Thyroid gland (tissue), 4 donors: ENCODE measurements around the gene GRIN2A. TPM values are rescaled to one million over a fixed set of nuclear protein-coding genes. Genes with fewer than 3 reads are reported as not detected.

Experiments
- DNase-seq, 2 donors: peaks; one replicate each; pipeline ENCODE4 v3.0.0-alpha.2; 2019
- H3K27ac ChIP-seq, 3 donors: fragments of 200-600 bp; sonication (generic); 1 replicate in 2 of 3; 2 replicates in 1 of 3; pipeline ENCODE4 v1.5.1; 2016 to 2019; ENCODE audit warnings: mild to moderate bottlenecking in 1 of 3, moderate library complexity in 1 of 3
- H3K27me3 ChIP-seq: fragments of 200-600 bp; sonication (generic); one replicate; pipeline ENCODE4 v1.5.1; 2019
- H3K36me3 ChIP-seq, 2 donors: fragments of 200-600 bp; sonication (generic); one replicate each; pipeline ENCODE4 v1.5.1; 2016 to 2019
- H3K4me1 ChIP-seq, 2 donors: fragments of 200-600 bp; sonication (generic); one replicate each; pipeline ENCODE4 v1.5.1; 2017 to 2019
- H3K4me3 ChIP-seq, 3 donors: fragments of 200-600 bp; sonication (generic); replicated peaks in 1 of 3; 1 replicate in 2 of 3; 2 replicates in 1 of 3; pipeline ENCODE4 v1.5.1; 2016; ENCODE audit warnings: mild to moderate bottlenecking in 1 of 3
- H3K9me3 ChIP-seq: fragments of 200-600 bp; sonication (generic); one replicate; pipeline ENCODE4 v1.5.1; 2017
- CTCF ChIP-seq, 6 experiments: fragments of 200-600 bp in 3 of 6; fragments of 450-650 bp in 3 of 6; sonication (generic) in 3 of 6; IDR thresholded peaks; one replicate each; pipeline ENCODE4 v1.5.1; 2016 to 2019; ENCODE audit warnings: antibody characterized with exemption in 6 of 6, mild to moderate bottlenecking in 2 of 6, inconsistent platforms in 1 of 6, moderate library complexity in 1 of 6
- POLR2A ChIP-seq, 2 donors: fragments of 450-650 bp; IDR thresholded peaks; one replicate each; pipeline ENCODE4 v1.6.1; 2017; ENCODE audit warnings: antibody characterized with exemption in 2 of 2, mild to moderate bottlenecking in 2 of 2, moderate library complexity in 1 of 2
- WGBS, 2 donors: methylation state at CpG; one replicate each; pipeline ENCODE4 v1.1.5; 2017; 5-methylcytosine and 5-hydroxymethylcytosine counted together
- intact Hi-C: fragments of 100-400 bp; cut with DNase I; formaldehyde crosslinking; loops from one replicate; pipeline ENCODE4 v1.15.1; 2023
- total RNA-seq, 4 donors: library from RNA; depleted of rRNA; stranded (reverse); fragments of >200 nt; gene quantifications; one replicate each; pipeline ENCODE4 v1.2.3, GENCODE V29; 2016

The GRIN2A gene
- total RNA-seq, 4 donors from 2014 or later, result 0.11 to 1.3 (median 0.53) TPM

GRCh38 chr16:9932919-9933653 lies 249.1 kb downstream of the GRIN2A start:
- no peak for DNase-seq
- Histone ChIP-seq H3K27ac (no peak overlapping the region), H3K9me3 (no peaks in the 10 kb centered on the region), H3K36me3 (no peaks in the 10 kb centered on the region), H3K4me3 (no peak overlapping the region), H3K4me1 (no peaks in the 10 kb centered on the region), H3K27me3 (no peaks in the 10 kb centered on the region)
- TF ChIP-seq CTCF (IDR thresholded peaks at IDR 0.05) (no peak), POLR2A (IDR thresholded peaks at IDR 0.05) (no peak)
- WGBS, 2 donors, result 76 to 78% methylated on average over 5 of the region's 5 CpGs
- intact Hi-C loops, result no loop called here

GRCh38 chr16:9932000-9932399 lies 250.2 kb downstream of the GRIN2A start:
- Histone ChIP-seq H3K9me3 (no peaks in the 10 kb centered on the region), H3K36me3 (no peaks in the 10 kb centered on the region), H3K4me1 (no peaks in the 10 kb centered on the region), H3K27me3 (no peaks in the 10 kb centered on the region), H3K4me3 (no peak overlapping the region), H3K27ac (no peak overlapping the region)
- TF ChIP-seq CTCF (IDR thresholded peaks at IDR 0.05) (no peak), POLR2A (IDR thresholded peaks at IDR 0.05) (no peak)
- intact Hi-C loops, result no loop called here
- WGBS, 2 donors, result 81 to 85% methylated on average over 1 of the region's 1 CpG
- no peak for DNase-seq

DNA sequence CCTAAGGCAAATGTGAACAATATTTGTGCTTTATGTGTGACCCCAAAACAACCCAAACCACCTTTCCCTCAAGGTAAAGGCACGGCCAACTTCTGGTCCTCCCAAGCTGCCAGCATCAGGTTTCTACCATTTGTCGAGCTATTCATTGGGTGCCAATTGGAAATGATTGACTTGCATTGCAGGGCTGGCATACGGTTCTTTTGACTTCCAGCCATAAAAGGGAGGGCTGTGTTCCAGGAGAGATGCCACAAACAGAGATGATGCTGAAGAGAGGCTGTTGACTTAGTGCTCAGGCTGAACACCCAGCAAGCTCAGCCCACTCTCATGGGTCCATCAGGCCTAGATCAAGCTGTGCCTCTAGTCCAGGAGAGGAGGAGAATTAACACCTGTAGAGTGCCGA lies 252.4 kb downstream of the GRIN2A start:
- Histone ChIP-seq H3K36me3 (no peaks in the 10 kb centered on the region), H3K9me3 (no peaks in the 10 kb centered on the region), H3K27me3 (no peaks in the 10 kb centered on the region), H3K27ac (no peak overlapping the region), H3K4me3 (no peak overlapping the region), H3K4me1 (no peaks in the 10 kb centered on the region)
- TF ChIP-seq CTCF (IDR thresholded peaks at IDR 0.05) (no peak), POLR2A (IDR thresholded peaks at IDR 0.05) (no peak)
- WGBS, 2 donors, result 75 to 93% methylated on average over 3 to 4 of the region's 4 CpGs
- intact Hi-C loops, result no loop called here
- DNase-seq, result no peak

DNA sequence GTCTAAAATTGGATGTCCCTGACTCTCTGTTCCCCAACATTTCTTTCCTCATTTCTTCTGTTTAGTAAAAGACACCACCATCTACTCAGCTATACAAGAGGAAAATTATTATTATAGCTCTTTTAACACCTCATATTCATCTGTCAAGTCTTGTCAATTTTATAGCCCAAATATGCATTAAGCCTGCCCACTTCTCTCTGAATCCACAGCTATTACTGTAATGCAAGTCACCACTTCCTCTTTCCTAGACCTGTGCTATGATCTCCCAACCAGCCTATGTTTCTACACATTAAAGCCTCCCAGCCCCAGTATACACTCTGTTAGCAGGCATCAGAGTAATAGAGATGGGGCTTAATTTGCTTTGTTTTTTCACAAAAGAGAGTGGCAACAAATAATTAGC lies 252.9 kb downstream of the GRIN2A start:
- Histone ChIP-seq H3K4me3 (no peak overlapping the region), H3K27ac (no peak overlapping the region), H3K27me3 (no peaks in the 10 kb centered on the region), H3K4me1 (no peaks in the 10 kb centered on the region), H3K9me3 (no peaks in the 10 kb centered on the region), H3K36me3 (no peaks in the 10 kb centered on the region)
- DNase-seq, result no peak
- intact Hi-C loops, result no loop called here
- TF ChIP-seq CTCF (IDR thresholded peaks at IDR 0.05), result no peak
- no peak for TF ChIP-seq POLR2A (IDR thresholded peaks at IDR 0.05)

DNA sequence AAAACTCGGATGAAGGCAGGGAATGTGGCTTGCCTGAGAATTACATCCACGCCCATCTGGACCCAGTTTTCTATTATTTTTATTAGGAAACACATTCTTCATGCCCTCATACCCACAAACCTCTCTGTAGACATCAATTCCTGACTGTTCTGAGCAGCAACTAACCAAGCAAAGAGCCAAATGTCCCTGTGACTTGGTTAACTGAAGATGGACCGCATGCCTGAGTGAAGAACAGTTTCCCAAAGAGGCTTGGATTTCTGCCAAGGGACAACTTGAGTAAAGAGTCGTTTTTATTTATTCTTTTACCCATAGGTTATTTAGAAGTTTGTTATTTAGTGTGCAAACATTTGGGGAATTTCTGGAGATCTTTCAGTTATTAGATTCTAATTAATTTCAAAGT lies 259.8 kb downstream of the GRIN2A start:
- H3K4me1 ChIP-seq, result no peaks in the 10 kb centered on the region
- peak in 1 of 2 donors; percentile 6 for DNase-seq
- no peak overlapping the region for H3K4me3 ChIP-seq
- H3K27me3 ChIP-seq, result no peaks in the 10 kb centered on the region
- intact Hi-C loops, result no loop called here
- no peak for TF ChIP-seq POLR2A (IDR thresholded peaks at IDR 0.05)
- TF ChIP-seq CTCF (IDR thresholded peaks at IDR 0.05), result no peak
- WGBS, 2 donors, result 20% methylated on average over 4 of the region's 4 CpGs
- no peaks in the 10 kb centered on the region for H3K9me3 ChIP-seq
- no peaks in the 10 kb centered on the region for H3K36me3 ChIP-seq
- H3K27ac ChIP-seq, result no peak overlapping the region
